ENCODE data around the gene NID2.

DNA sequence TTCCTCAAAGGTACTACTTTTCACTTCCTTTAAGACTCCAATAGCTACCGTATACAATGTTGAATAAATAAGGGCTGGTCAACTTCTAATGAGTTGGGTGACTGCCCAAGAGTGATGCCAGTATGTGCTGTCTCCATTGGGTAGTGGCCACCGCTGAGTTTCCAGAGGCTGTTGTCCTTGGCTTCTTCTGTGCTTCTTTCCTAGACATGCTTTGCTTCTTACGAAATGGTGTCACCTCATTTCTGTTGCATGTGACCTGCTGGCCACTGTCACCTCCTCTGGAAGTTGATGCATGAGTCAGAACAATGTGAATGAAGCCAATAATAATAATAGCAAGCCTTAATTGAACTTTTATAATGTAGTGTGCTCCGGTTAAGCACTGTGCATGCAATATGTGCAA lies 7.5 kb upstream of the NID2 start:
- TF ChIP-seq, protein P1, sequence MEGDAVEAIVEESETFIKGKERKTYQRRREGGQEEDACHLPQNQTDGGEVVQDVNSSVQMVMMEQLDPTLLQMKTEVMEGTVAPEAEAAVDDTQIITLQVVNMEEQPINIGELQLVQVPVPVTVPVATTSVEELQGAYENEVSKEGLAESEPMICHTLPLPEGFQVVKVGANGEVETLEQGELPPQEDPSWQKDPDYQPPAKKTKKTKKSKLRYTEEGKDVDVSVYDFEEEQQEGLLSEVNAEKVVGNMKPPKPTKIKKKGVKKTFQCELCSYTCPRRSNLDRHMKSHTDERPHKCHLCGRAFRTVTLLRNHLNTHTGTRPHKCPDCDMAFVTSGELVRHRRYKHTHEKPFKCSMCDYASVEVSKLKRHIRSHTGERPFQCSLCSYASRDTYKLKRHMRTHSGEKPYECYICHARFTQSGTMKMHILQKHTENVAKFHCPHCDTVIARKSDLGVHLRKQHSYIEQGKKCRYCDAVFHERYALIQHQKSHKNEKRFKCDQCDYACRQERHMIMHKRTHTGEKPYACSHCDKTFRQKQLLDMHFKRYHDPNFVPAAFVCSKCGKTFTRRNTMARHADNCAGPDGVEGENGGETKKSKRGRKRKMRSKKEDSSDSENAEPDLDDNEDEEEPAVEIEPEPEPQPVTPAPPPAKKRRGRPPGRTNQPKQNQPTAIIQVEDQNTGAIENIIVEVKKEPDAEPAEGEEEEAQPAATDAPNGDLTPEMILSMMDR (conservative IDR thresholded peaks at IDR 0.05 in 1 of 2, IDR thresholded peaks at IDR 0.05 in 1 of 2; ENCODE audit: low read depth in 1 of 2, low read length in 2 of 2) = no peak
- no peak for TF ChIP-seq EZH2 (IDR thresholded peaks at IDR 0.05; ENCODE audit: low read length, missing control alignments)
